Thoracic aorta (tissue), 2 donors: ENCODE measurements around the gene GDF7. TPM values are rescaled to one million over a fixed set of nuclear protein-coding genes. Genes with fewer than 3 reads are reported as not detected.
A peak's percentile ranks its signal among the peaks of the same experiment; 100 is the strongest.

Source experiments
- ATAC-seq: fragments of 150-250 bp; one replicate; pipeline ENCODE4 v1.8.0; 2017; ENCODE audit warnings: low read depth; ENCODE audit not compliant: insufficient number of reproducible peaks, low FRiP score
- DNase-seq: peaks from one replicate; pipeline ENCODE4 v3.0.0-alpha.2; 2020; ENCODE audit warnings: low spot score
- H3K27ac ChIP-seq, 2 donors: fragments of 200-600 bp; sonication (generic); 1 replicate in 1 of 2; 2 replicates in 1 of 2; pipeline ENCODE4 v1.5.1; 2016; ENCODE audit warnings: mild to moderate bottlenecking in 2 of 2, moderate library complexity in 2 of 2
- H3K27me3 ChIP-seq: fragments of 200-600 bp; sonication (generic); replicated peaks from 2 replicates; pipeline ENCODE4 v1.6.0; 2016; ENCODE audit warnings: mild to moderate bottlenecking; ENCODE audit not compliant: insufficient read depth
- H3K36me3 ChIP-seq: fragments of 200-600 bp; sonication (generic); one replicate; pipeline ENCODE4 v1.5.1; 2016
- H3K4me1 ChIP-seq, 2 donors: fragments of 200-600 bp; sonication (generic); 1 replicate in 1 of 2; 2 replicates in 1 of 2; pipeline versions ENCODE4 v1.5.1 to v1.6.0; 2016; ENCODE audit warnings: low read depth in 2 of 2, mild to moderate bottlenecking in 1 of 2; ENCODE audit not compliant: control insufficient read depth in 1 of 2
- H3K4me3 ChIP-seq: fragments of 200-600 bp; sonication (generic); 2 replicates; pipeline ENCODE4 v1.5.1; 2016; ENCODE audit warnings: mild to moderate bottlenecking
- H3K9me3 ChIP-seq: fragments of 200-600 bp; sonication (generic); 2 replicates; pipeline ENCODE4 v1.5.1; 2016
- CTCF ChIP-seq: fragments of 200-600 bp; sonication (generic); IDR thresholded peaks from one replicate; pipeline ENCODE4 v1.5.1; 2019; ENCODE audit warnings: antibody characterized with exemption
- total RNA-seq, 2 donors: library from RNA; depleted of rRNA; stranded (reverse); fragments of >200 nt; gene quantifications; one replicate each; pipeline versions ENCODE4 v1.1.0 to v1.2.3, GENCODE V29; 2016

GDF7 gene
- total RNA-seq, 2 donors from 2014 or later, result 39.7 to 40.7 TPM

- no peaks in the 10 kb centered on the region for H3K27me3 ChIP-seq
- TF ChIP-seq CTCF, result no peak
- peak overlapping the region; percentile 81 to 89 for H3K27ac ChIP-seq
- H3K4me3 ChIP-seq, result no peak overlapping the region
- DNase-seq, result no peak
- peaks cover 5% of the 10 kb centered on the region for H3K36me3 ChIP-seq
- no peaks in the 10 kb centered on the region for H3K9me3 ChIP-seq
- ATAC-seq, result no peak
- H3K4me1 ChIP-seq, result peaks cover 39 to 82% of the 10 kb centered on the region in 2 donors
Observed at GRCh38 chr2:20676353-20677215, 9.6 kb downstream of the GDF7 start.

GRCh38 chr2:20677301-20678085 is 10.5 kb downstream of the GDF7 start:
- H3K27me3 ChIP-seq, result no peaks in the 10 kb centered on the region
- no peak overlapping the region for H3K4me3 ChIP-seq
- ATAC-seq (no peak), DNase-seq (no peak)
- no peaks in the 10 kb centered on the region for H3K9me3 ChIP-seq
- H3K36me3 ChIP-seq, result peaks cover 4% of the 10 kb centered on the region
- peak; percentile 25 for TF ChIP-seq CTCF
- peak overlapping the region; percentile 40 to 89 for H3K27ac ChIP-seq
- peaks cover 35 to 73% of the 10 kb centered on the region in 2 donors for H3K4me1 ChIP-seq

GRCh38 chr2:20678086-20678395 is 11.1 kb downstream of the GDF7 start:
- peaks cover 4% of the 10 kb centered on the region for H3K36me3 ChIP-seq
- no peaks in the 10 kb centered on the region for H3K9me3 ChIP-seq
- TF ChIP-seq CTCF, result no peak
- DNase-seq, result no peak
- ATAC-seq, result no peak
- no peaks in the 10 kb centered on the region for H3K27me3 ChIP-seq
- peak overlapping the region; percentile 40 to 89 for H3K27ac ChIP-seq
- H3K4me1 ChIP-seq, result peaks cover 34 to 68% of the 10 kb centered on the region in 2 donors
- H3K4me3 ChIP-seq, result no peak overlapping the region

- Histone ChIP-seq H3K27me3 (no peaks in the 10 kb centered on the region), H3K27ac (peak overlapping the region; percentile 3 to 8), H3K4me3 (no peak overlapping the region), H3K36me3 (peaks cover 4% of the 10 kb centered on the region), H3K9me3 (no peaks in the 10 kb centered on the region), H3K4me1 (peaks cover 34 to 60% of the 10 kb centered on the region in 2 donors)
- DNase-seq (no peak), ATAC-seq (no peak)
- TF ChIP-seq CTCF, result no peak
Observed at GRCh38 chr2:20678780-20679179, 11.8 kb downstream of the GDF7 start.

- peaks cover 23 to 40% of the 10 kb centered on the region in 2 donors for H3K4me1 ChIP-seq
Observed at GRCh38 chr2:20680744-20681375, 13.9 kb downstream of the GDF7 start.

More at GRCh38 chr2:20680744-20681375, 13.9 kb downstream of the GDF7 start:
- no peak for TF ChIP-seq CTCF
- no peak for ATAC-seq
- no peak overlapping the region for H3K27ac ChIP-seq
- peaks cover 7% of the 10 kb centered on the region for H3K36me3 ChIP-seq
- DNase-seq, result no peak
- H3K9me3 ChIP-seq, result no peaks in the 10 kb centered on the region
- no peak overlapping the region for H3K4me3 ChIP-seq
- H3K27me3 ChIP-seq, result no peaks in the 10 kb centered on the region
